ENCODE results near the gene YWHAQ. TPM values are rescaled to one million over a fixed set of nuclear protein-coding genes. Genes with fewer than 3 reads are reported as not detected.
A peak's percentile ranks its signal among the peaks of the same experiment; 100 is the strongest.

The YWHAQ gene
- polyA plus RNA-seq (2011; rRNA removed) (672 and 833 TPM in 2 replicates), polyA plus RNA-seq (2017; fragmentation: RNase III; extraction: RNeasy Plus Mini Kit Qiagen cat#74134 plus additional on column Dnase treatment) (661 to 703 TPM (median 686 TPM) in 3 replicates), polyA minus RNA-seq (2011; rRNA and poly(A)+ RNA removed) (310 and 393 TPM in 2 replicates)
- polyA plus RNA-seq (2012; cell fraction: cytosol; rRNA removed): 326 and 355 TPM in 2 replicates
- polyA plus RNA-seq (2012; cell fraction: nucleus; rRNA removed): 176 and 207 TPM in 2 replicates

- DNase-seq (ENCODE audit: low read depth in 1 of 2, low spot score in 1 of 2): peak; percentile 99
- 1% methylated on average over 48 of the region's 84 CpGs for WGBS (ENCODE audit: missing lambda C conversion rate)
- POLR2A ChIA-PET: interaction anchor here (0.6 to 3.8 kb wide), 37 partner anchors 9 to 208 kb away, joined by 3 to 62 read pairs (median 5); partner anchors contain the start of gene ADAM17
- FAIRE-seq: no peak
- Histone ChIP-seq H3K9me3 (no peaks in the 10 kb centered on the region), H3K4me2 (peak within 1 kb of the TSS; percentile 92), H3K4me3 (peak within 1 kb of the TSS; percentile 93), H3K27ac (peak within 1 kb of the TSS; percentile 96 to 97), H3K4me1 (peaks cover 39% of the 10 kb centered on the region)
- ATAC-seq: peak; percentile 88 to 94
- CTCF ChIA-PET: interaction anchor here (0.6 to 6.3 kb wide), 13 partner anchors 8 to 169 kb away, joined by 3 to 53 read pairs (median 4); partner anchors contain the start of gene ADAM17
- TF ChIP-seq BCL3 (IDR thresholded peaks at IDR 0.05) (peak; percentile 99), ESRRA (IDR thresholded peaks at IDR 0.05; ENCODE audit: borderline replicate concordance, low read length) (no peak), FOSB (CRISPR knock-in tag; IDR thresholded peaks at IDR 0.05) (no peak), ATOH8 (CRISPR knock-in tag; IDR thresholded peaks at IDR 0.05; ENCODE audit: low read depth) (no peak), TP53 (CRISPR knock-in tag; IDR thresholded peaks at IDR 0.05) (no peak), SMC3 (IDR thresholded peaks at IDR 0.05) (no peak; the same call in 1 of the 3 replicates), CBX8 (IDR thresholded peaks at IDR 0.05) (no peak), CBX2 (IDR thresholded peaks at IDR 0.05; ENCODE audit: borderline replicate concordance, low read depth) (no peak), ZSCAN20 (CRISPR knock-in tag; IDR thresholded peaks at IDR 0.05) (no peak), EP300 (IDR thresholded peaks at IDR 0.05) (no peak), HDAC2 (IDR thresholded peaks at IDR 0.05) (no peak), HEYL (CRISPR knock-in tag; IDR thresholded peaks at IDR 0.05) (no peak), HMGXB4 (CRISPR knock-in tag; IDR thresholded peaks at IDR 0.05; ENCODE audit: borderline replicate concordance) (no peak), POLR2A (IDR thresholded peaks at IDR 0.05; ENCODE audit: low read length) (peak; percentile 98), ELK1 (IDR thresholded peaks at IDR 0.05; ENCODE audit: low read depth, low read length) (no peak), PHF8 (IDR thresholded peaks at IDR 0.05; ENCODE audit: borderline replicate concordance, low read depth) (peak; percentile 86), TFCP2L1 (CRISPR knock-in tag; IDR thresholded peaks at IDR 0.05) (peak; percentile 36; the same call in 1 of the 2 replicates), MAFK (IDR thresholded peaks at IDR 0.05; ENCODE audit: partially characterized antibody) (no peak), MYC (IDR thresholded peaks at IDR 0.05; ENCODE audit: borderline replicate concordance, low read length) (peak; percentile 81; the same call in 1 of the 2 replicates), HOXA7 (CRISPR knock-in tag; IDR thresholded peaks at IDR 0.05) (no peak), ZNF302 (CRISPR knock-in tag; IDR thresholded peaks at IDR 0.05) (no peak), HES2 (IDR thresholded peaks at IDR 0.05) (no peak), JUN (IDR thresholded peaks at IDR 0.05) (peak; percentile 95 to 98), KDM5A (IDR thresholded peaks at IDR 0.05) (no peak), GATA3 (IDR thresholded peaks at IDR 0.05; ENCODE audit: borderline replicate concordance) (no peak; the same call in none of the 2 replicates), BHLHE40 (IDR thresholded peaks at IDR 0.05; ENCODE audit: low read depth, low read length) (peak; percentile 99), MAX (IDR thresholded peaks at IDR 0.05) (peak; percentile 90), NR3C1 (IDR thresholded peaks at IDR 0.05) (no peak), CHD4 (IDR thresholded peaks at IDR 0.05; ENCODE audit: borderline replicate concordance) (no peak), NPAS2 (CRISPR knock-in tag; IDR thresholded peaks at IDR 0.05; ENCODE audit: borderline replicate concordance) (no peak), RARB (CRISPR knock-in tag; IDR thresholded peaks at IDR 0.05) (0 out of 2 replicates have a peak, but pooled peaks have one; percentile 16), USF2 (IDR thresholded peaks at IDR 0.05) (peak; percentile 62; the same call in 1 of the 2 replicates), ZC3H11A (IDR thresholded peaks at IDR 0.05) (no peak), HOXB5 (CRISPR knock-in tag; IDR thresholded peaks at IDR 0.05) (peak; percentile 43; the same call in 1 of the 2 replicates), HOXB13 (CRISPR knock-in tag; IDR thresholded peaks at IDR 0.05; ENCODE audit: low read depth) (no peak)
Measured at GRCh38 chr2:9630736-9631552, at the start of gene YWHAQ. Gene YWHAQ, minus strand, starts transcription at chr2:9630997. Its CDS starts 545 bp downstream, at chr2:9630452.
